ENCODE measurements around the gene ISG20.
"Not testable (repeated sequence)": the region's sequence is repeated elsewhere in the genome, so short reads cannot be mapped to it uniquely, and the experiment has no call there.

The ISG20 gene

GRCh38 chr15:88636050-88636449, 2.8 kb upstream of the ISG20 start:
- DNase-seq (ENCODE audit: low read depth), result peak; percentile 62

GRCh38 chr15:88636654-88637053, 2.2 kb upstream of the ISG20 start:
- no peak for DNase-seq (ENCODE audit: low read depth)

DNA sequence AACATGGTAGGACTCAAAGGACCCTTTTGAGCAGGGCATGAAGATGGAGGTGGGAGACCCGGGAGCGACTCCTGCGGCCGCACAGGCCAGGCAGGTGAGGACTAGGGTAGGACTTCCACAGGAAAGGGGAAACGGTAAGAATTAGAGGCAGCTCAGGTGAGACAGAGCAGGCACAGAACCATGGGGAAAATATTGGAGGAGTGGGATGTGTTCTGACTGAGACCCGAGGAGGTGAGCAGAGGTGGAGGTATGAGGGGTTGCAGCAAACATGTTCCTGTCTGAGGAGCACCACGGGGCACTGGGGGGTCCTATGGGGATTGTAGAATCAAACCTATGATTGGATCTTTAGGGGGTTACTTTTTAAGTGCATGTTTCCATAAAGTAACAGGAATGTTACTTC, 1.4 kb upstream of the ISG20 start:
- DNase-seq (ENCODE audit: low read depth), result no peak

DNA sequence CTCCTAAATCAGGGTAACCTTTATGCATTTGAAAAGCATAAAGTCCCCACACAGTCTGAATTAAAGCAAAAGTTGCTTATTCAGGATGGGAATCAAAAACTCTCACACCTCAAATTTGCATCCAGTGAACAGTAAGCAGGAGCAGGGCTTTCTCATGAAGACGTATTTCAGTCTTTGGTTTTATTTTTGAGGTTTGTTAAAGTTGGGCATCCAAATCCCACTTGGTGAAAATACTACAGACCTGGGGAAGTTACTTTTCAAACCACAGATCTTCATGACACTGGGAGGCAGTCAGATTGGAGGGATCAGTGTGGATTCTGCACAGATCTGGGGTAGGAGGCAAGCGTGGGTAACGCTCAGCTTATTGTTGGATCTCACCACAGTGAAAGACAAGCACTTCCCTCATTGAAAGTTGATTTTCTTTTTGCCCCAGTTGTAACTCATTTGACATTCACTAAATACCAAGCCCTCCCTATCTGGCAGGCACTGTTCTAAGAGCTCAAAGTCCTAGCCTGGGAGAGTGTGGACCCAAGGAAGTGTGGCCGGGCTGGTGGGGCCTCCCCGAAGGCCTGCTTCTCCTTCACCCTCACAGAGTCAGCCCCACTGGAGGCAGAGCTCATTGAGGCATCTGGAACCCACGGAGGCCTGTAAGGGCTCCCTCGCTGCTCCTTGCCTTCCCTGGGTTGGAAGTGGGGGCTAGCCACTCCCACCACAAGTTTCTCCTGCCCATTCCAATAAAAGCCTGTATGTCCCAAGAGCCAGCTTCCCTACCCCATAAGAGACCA, 783 bp upstream of the ISG20 start:
- DNase-seq (ENCODE audit: low read depth), result no peak

DNA sequence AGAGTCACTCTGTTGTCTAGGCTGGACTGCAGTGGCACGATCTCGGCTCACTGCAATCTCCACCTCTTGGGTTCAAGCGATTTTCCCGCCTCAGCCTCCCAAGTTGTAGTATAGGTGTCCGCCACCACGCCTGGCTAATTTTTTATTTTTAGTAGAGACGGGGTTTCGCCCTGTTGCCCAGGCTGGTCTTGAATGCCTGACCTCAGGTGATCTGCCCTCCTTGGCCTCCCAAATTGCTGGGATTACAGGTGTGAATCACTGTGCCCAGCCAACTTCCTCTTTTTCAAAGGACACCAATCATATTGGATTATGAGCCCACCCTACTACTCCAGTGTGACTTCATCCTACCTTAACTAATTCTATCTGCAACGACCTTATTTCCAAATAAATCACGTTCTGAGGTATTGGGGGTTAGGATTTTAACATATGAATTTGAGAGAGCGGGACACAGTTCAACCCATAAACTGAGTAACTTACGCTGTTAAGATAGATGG, 3.2 kb downstream of the ISG20 start:
- no peak for DNase-seq (ENCODE audit: low read depth)

DNA sequence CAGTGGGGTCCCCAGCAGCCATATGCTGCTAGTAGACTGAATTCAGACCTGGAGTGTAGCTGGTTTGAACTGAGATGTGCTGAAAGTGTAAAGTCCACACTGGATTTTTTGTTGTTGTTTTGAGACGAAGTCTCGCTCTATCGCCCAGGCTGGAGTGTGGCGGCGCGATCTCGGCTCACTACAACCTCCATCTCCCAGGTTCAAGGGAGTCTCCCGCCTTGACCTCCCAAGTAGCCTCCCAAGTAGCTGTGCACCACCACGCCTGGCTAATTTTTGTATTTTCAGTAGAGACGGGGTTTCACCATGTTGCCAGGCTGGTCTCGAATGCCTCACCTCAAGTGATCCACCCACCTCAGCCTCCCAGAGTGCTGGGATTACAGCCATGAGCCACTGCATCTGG, 3.7 kb downstream of the ISG20 start:
- DNase-seq (ENCODE audit: low read depth), result not testable (repeated sequence)

- no peak for DNase-seq (ENCODE audit: low read depth)
These were observed 5.9 kb downstream of the ISG20 start for GRCh38 chr15:88644741-88645140.

DNA sequence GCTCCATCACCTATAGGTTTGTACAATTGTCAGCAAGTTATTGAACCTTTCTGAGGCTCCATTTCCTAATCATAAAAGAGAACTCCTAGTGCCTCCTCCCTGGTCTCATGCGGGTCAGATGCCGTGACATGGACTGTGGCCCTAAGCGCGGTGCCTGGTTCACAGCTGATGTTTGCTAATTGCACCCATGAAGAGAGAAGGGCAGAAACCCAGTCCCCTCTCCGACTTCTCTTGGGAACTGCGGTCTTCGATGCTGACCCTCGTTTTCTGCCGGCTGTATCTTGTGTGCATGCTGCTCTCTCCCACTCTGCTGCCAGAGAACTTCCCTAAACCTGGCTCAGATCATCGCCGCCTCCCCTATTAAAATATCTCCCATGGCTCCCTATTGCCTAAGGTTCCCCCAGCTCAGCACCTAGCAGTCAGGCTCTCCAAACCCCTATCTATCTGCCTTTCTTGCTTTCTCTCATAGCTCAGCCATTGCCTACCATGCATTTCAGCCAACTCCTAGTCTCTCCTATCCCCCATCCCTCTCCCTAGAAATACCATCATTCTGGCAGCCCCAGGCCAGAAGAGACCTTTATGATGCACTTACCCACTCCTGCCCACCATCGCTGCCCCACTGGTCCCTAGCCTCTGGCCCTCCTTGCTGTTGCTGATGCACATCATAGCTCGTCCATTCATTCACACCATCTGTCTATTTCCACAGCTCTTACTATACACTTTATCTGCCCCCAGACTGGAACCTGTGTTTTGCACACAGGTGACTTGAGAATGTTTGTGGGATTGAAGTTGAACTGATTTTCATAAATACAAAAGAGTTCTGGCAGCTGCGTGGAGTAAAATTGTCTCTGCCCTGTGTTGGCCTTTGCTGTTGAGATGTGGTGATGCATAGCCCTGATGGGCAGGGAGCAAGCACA, 6.6 kb downstream of the ISG20 start:
- no peak for DNase-seq (ENCODE audit: low read depth)

DNA sequence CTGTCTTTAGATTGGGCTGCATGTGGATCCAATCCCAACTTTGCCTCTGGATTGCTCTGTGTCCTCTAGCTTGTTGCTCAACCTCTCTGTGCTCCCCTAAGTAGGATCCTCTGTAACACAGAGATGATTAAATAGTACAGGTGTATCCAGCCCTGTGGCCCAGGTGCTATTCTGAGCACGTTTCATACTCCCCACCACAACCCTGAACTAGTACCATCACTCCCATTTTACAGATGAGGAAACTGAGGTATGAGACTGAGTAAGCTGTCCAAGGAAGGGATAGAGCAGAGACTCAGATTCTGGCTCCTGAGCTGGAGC, 7.2 kb downstream of the ISG20 start:
- DNase-seq (ENCODE audit: low read depth), result no peak

DNA sequence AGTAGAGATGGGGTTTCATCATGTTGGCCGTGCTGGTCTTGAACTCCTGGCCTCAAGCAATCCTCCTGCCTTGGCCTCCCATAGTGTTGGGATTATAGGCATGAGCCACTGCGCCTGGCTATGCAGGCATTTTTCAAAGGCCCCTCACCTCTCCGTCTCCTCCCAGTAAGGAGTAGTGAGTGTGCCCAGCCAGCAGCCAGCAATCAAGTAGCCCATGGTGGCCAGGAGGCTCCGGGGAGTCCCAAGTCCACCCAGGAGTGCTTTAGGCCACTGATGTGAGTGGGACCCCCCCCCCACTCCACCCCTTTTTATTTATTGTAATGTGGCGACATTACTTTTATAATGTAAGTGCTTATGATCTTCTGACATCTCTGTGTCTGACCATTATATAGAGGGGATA, 8.1 kb downstream of the ISG20 start:
- no peak for DNase-seq (ENCODE audit: low read depth)

GRCh38 chr15:88647351-88648105, 8.7 kb downstream of the ISG20 start:
- no peak for DNase-seq (ENCODE audit: low read depth)

DNA sequence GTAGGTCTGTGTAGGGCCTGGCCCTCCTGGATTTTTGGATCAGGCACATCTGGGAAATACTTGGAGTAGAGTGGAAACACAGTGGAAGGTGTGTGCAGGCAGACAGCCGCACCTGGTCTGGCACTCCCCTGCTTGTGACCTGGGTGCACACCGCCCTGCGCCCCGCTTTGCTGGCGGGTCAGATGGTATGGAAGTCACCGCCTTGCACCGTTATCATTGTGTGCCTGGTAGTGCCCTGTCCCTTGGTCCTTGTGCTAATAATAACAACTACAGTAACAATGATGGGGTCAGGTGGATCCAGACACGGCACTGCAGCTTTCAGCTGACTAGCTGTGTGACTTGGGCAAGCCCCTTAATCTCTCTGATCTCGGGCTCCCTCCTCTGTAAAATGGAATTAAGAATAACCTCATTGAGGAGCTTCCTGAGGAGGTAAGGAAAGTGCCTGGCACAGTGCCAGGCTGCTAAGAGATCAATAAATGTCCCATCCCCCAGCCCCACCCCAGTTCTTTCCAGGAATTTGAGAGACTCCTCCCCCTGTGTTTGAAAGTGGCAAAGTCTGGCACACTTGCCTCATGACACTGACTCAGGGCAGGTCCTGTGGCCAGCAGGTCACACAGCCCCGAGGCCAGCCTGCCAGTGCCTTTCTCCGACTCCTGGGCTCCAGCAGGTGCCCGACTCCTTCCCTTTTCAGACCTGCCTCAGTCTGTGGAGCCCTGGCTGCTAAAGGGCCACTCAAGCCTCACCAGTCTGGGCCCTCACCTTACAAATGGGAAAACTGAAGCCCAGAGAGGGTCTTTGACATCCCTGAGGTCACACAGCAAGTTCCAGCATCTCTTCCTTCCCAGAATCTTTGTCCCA, 9.8 kb downstream of the ISG20 start:
- no peak for DNase-seq (ENCODE audit: low read depth)

DNA sequence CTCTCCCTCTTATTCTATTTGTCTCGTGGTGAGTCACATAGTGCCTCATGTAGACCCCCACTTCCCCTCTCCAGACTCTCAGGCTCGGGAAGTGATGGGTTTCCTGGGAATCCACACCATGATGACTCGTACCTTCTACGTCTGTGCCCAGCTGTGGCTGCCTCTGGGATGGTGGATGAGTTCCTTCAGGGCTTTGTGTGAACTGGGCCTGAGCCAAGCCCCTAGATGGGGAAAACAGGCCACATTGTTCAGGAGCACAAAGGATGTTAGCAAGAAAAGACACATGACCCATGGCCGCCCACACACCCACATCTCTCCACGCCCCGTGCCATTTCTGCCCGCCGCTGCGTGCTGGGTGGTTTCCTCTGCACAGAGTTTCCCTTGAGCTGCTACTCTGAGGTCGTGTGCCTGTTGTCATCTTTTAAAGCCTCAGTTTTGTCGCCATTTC, 10.5 kb downstream of the ISG20 start:
- DNase-seq (ENCODE audit: low read depth), result peak; percentile 71

GRCh38 chr15:88649753-88650551, 11.1 kb downstream of the ISG20 start:
- DNase-seq (ENCODE audit: low read depth), result no peak

DNA sequence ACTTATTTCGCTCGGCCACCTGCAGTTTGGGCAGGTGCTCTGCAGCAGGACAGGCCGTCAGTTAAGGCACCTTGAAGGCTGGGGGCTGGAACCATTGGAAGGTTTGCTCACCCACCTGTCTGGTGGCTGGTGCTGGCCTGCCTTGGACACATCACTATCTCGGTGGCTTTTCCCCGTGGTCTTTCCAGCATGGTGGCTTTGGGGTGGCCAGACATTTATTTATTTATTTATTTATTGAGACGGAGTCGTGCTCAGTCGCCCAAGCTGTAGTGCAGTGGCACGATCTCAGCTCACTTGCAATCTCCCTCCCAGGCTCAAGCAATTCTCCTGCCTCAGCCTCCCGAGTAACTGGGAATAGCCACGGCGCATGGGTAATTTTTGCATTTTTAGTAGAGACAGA, 11.7 kb downstream of the ISG20 start:
- DNase-seq (ENCODE audit: low read depth), result no peak

DNA sequence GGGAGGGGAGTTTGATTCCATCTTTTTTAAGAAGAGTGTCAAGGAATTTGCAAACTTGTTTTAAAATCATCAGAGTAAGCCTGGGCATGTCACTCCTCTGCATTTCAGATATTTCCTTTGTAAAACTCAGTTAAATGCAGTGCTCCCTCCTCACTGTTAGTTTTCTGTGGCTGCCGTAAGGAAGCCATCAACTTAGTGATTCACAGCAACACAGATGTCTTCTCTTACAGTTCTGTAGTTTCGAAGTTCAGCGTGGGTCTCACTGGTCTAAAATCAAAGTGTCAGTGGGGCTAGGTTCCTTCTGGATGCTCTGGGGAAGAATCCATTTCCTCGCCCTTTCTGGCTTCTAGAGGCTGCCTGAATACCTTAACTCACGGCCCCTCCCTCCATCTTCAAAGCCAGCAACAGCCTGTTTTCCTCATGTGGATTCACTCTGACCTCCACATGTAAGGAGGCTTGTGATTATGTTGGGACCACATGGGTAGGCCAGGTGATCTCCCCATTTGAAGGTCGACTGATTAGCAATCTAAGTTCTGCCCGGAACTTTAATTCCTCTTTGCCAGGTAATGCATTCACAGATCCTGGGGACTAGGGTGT, 12.4 kb downstream of the ISG20 start:
- DNase-seq (ENCODE audit: low read depth), result no peak

- no peak for DNase-seq (ENCODE audit: low read depth)
These were observed 13.2 kb downstream of the ISG20 start for GRCh38 chr15:88651971-88652370.

GRCh38 chr15:88652456-88653199, 13.8 kb downstream of the ISG20 start:
- no peak for DNase-seq (ENCODE audit: low read depth)
